ENCODE results near the gene KIF5C.
A peak's percentile ranks its signal among the peaks of the same experiment; 100 is the strongest.

The KIF5C gene

GRCh38 chr2:149020432-149020851 is 145.4 kb downstream of the KIF5C start:
- no peak for DNase-seq

- no peak for DNase-seq
Measured at GRCh38 chr2:149021271-149021719, 146.3 kb downstream of the KIF5C start.

GRCh38 chr2:149021761-149022160 is 146.7 kb downstream of the KIF5C start:
- no peak for DNase-seq

- DNase-seq: no peak
Measured at GRCh38 chr2:149023091-149023490, 148.1 kb downstream of the KIF5C start.

GRCh38 chr2:149027590-149028250 is 152.7 kb downstream of the KIF5C start:
- no peak for DNase-seq

GRCh38 chr2:149028377-149028776 is 153.3 kb downstream of the KIF5C start:
- no peak for DNase-seq

- DNase-seq: no peak
Measured at GRCh38 chr2:149028891-149029290, 153.9 kb downstream of the KIF5C start.

- DNase-seq: no peak
Measured at GRCh38 chr2:149029307-149029965, 154.4 kb downstream of the KIF5C start.

GRCh38 chr2:149031396-149031795 is 156.4 kb downstream of the KIF5C start:
- no peak for DNase-seq

- no peak for DNase-seq
Measured at GRCh38 chr2:149033716-149034115, 158.7 kb downstream of the KIF5C start.

- DNase-seq: no peak
Measured at GRCh38 chr2:149034406-149034805, 159.4 kb downstream of the KIF5C start.

- no peak for DNase-seq
Measured at GRCh38 chr2:149036507-149037293, 161.7 kb downstream of the KIF5C start.

GRCh38 chr2:149037851-149038250 is 162.8 kb downstream of the KIF5C start:
- DNase-seq: no peak

- DNase-seq: no peak
Measured at GRCh38 chr2:149038442-149039212, 163.6 kb downstream of the KIF5C start, which contains the start of gene LYPD6B. Gene LYPD6B (plus strand): TSS chr2:149038699. CDS start chr2:149130949, 92,250 bp downstream.

GRCh38 chr2:149039213-149039724 is 164.2 kb downstream of the KIF5C start:
- DNase-seq: no peak

- DNase-seq: peak; percentile 43
Measured at GRCh38 chr2:149040451-149040850, 165.4 kb downstream of the KIF5C start.

- no peak for DNase-seq
Measured at GRCh38 chr2:149041482-149041881, 166.5 kb downstream of the KIF5C start.

GRCh38 chr2:149042881-149043280 is 167.9 kb downstream of the KIF5C start:
- DNase-seq: no peak

- DNase-seq: no peak
Measured at GRCh38 chr2:149044500-149044899, 169.5 kb downstream of the KIF5C start.

- DNase-seq: no peak
Measured at GRCh38 chr2:149047118-149047517, 172.1 kb downstream of the KIF5C start.

- DNase-seq: no peak
Measured at GRCh38 chr2:149049142-149049541, 174.1 kb downstream of the KIF5C start.

GRCh38 chr2:149050188-149050587 is 175.2 kb downstream of the KIF5C start:
- DNase-seq: no peak

- no peak for DNase-seq
Measured at GRCh38 chr2:149055751-149056150, 180.7 kb downstream of the KIF5C start.
